GM18508 (cell line): ENCODE data around the gene TEX101.
A peak's percentile ranks its signal among the peaks of the same experiment; 100 is the strongest.

ENCODE experiments used
- ATAC-seq: cut with Tn5 transposase; IDR thresholded peaks from one replicate; pipeline ENCODE4 v1.9.1; 2021; ENCODE audit warnings: moderate number of reproducible peaks; ENCODE audit not compliant: insufficient read depth, unreplicated experiment

TEX101 gene

GRCh38 chr19:43444531-43445287, 30.0 kb downstream of the TEX101 start:
- no peak for ATAC-seq

- ATAC-seq: no peak
These were observed 30.7 kb downstream of the TEX101 start for GRCh38 chr19:43445426-43445825.

- ATAC-seq: no peak
These were observed 32.2 kb downstream of the TEX101 start for GRCh38 chr19:43446746-43447489.

GRCh38 chr19:43447655-43448054, 33.0 kb downstream of the TEX101 start:
- ATAC-seq: no peak

GRCh38 chr19:43450545-43450997, 35.9 kb downstream of the TEX101 start:
- ATAC-seq: no peak

GRCh38 chr19:43452582-43452981, 37.9 kb downstream of the TEX101 start:
- ATAC-seq: no peak

- ATAC-seq: no peak
These were observed 39.3 kb downstream of the TEX101 start for GRCh38 chr19:43454031-43454430.

- no peak for ATAC-seq
These were observed 40.8 kb downstream of the TEX101 start for GRCh38 chr19:43455321-43456113.

GRCh38 chr19:43457809-43458208, 43.1 kb downstream of the TEX101 start:
- no peak for ATAC-seq

GRCh38 chr19:43460362-43461016, 45.8 kb downstream of the TEX101 start:
- ATAC-seq: no peak

GRCh38 chr19:43461303-43461702, 46.6 kb downstream of the TEX101 start:
- no peak for ATAC-seq

GRCh38 chr19:43462383-43462782, 47.7 kb downstream of the TEX101 start:
- ATAC-seq: no peak

- no peak for ATAC-seq
These were observed 48.2 kb downstream of the TEX101 start for GRCh38 chr19:43462785-43463380.

GRCh38 chr19:43463381-43464133, 48.9 kb downstream of the TEX101 start:
- ATAC-seq: peak; percentile 55

- peak; percentile 31 for ATAC-seq
These were observed 49.6 kb downstream of the TEX101 start for GRCh38 chr19:43464134-43464775.

GRCh38 chr19:43465468-43466120, 50.9 kb downstream of the TEX101 start, which contains the start of gene LYPD3:
Gene LYPD3 (minus strand): TSS chr19:43465608. CDS start chr19:43465571, 37 bp downstream.
- ATAC-seq: no peak

GRCh38 chr19:43466793-43467192, 52.1 kb downstream of the TEX101 start:
- ATAC-seq: no peak

GRCh38 chr19:43467276-43467675, 52.6 kb downstream of the TEX101 start:
- ATAC-seq: no peak
